GM12873 (cell line): ENCODE measurements around the gene BARX2.

Experiments
- TF ChIP-seq, protein P1 (sequence below): IDR thresholded peaks from 2 replicates; pipeline ENCODE4 v1.5.1; 2012; ENCODE audit warnings: low read depth, mild to moderate bottlenecking, moderate library complexity, low read length, control low read depth; ENCODE audit not compliant: insufficient read depth; ENCODE audit errors: missing control alignments

The BARX2 gene

DNA sequence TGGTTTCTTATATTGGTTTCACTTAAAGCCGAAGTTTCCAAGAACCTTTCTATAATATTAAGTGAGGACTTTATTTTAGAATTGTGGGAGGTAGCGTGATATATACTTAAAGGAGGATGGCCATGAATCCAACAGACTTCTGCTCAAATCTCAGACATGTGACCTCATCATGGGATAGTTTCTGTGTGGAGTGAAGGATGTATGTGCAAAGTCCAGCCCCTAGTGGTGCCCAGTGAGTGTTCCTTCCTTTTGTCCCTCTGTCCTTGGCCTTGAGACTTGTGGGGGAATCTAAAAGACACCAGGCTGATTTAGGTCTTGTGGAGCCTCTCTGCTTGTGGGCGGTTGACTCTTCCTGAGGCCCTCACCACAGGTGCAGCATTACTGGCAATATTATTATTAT, 43.7 kb downstream of the BARX2 start:
- TF ChIP-seq, protein P1, sequence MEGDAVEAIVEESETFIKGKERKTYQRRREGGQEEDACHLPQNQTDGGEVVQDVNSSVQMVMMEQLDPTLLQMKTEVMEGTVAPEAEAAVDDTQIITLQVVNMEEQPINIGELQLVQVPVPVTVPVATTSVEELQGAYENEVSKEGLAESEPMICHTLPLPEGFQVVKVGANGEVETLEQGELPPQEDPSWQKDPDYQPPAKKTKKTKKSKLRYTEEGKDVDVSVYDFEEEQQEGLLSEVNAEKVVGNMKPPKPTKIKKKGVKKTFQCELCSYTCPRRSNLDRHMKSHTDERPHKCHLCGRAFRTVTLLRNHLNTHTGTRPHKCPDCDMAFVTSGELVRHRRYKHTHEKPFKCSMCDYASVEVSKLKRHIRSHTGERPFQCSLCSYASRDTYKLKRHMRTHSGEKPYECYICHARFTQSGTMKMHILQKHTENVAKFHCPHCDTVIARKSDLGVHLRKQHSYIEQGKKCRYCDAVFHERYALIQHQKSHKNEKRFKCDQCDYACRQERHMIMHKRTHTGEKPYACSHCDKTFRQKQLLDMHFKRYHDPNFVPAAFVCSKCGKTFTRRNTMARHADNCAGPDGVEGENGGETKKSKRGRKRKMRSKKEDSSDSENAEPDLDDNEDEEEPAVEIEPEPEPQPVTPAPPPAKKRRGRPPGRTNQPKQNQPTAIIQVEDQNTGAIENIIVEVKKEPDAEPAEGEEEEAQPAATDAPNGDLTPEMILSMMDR: no peak

DNA sequence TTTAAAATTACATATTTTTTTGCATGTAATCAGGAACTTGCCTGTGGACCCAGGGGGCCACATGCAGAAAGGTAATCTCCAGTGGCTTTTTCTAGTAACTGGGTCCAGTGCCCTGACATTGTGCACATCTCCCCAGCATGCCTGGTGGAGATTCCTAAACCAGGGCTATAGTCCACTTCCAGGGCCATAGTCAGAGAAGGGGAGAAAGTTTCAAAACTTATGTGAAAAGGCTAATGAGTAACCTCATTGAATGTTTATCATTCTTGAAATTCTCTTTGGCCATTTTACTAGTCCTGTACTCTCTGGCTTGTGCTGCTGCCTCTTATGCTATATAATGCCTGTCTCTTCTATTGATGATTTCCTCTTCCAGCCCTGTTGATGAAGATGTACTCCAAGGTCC, 47.8 kb downstream of the BARX2 start:
- TF ChIP-seq, protein P1: no peak

DNA sequence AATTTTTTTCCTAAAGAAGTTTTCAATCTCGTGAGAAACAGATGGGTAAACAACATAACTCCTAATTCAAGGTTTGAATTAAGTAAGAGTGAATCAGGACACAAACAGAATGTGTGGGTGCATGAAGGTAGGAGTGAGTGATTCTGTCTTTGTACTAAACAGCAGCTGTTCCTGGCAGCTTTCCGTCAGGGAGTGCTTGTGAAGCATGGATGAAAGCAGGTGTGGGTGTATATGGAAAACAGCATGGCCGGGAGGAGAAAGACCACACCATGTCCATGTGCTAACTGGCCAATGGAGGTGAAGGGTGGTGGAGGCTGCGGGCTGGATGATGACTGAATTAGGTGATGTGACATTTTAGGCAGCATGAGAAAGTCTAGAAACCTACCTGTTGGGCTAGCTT, 49.6 kb downstream of the BARX2 start:
- TF ChIP-seq, protein P1: no peak

DNA sequence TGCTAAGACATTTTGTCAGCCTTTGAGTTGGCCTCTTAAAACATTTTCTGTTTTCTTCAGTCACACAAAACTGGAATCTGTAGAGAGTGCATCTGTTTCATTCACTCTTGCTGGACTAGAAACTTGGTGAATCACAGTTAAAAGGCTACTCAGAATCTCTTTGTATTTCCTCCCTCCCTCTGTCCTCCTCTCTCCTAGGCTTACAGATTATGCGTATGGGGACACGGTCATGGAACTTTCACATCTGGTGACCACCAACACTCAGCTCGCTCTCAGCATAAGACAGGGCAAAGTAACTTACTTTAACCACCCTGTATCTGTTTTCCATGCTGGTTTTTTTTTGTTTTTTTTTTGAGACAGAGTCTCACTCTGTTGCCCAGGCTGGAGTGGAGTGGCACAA, 50.4 kb downstream of the BARX2 start:
- TF ChIP-seq, protein P1: no peak

DNA sequence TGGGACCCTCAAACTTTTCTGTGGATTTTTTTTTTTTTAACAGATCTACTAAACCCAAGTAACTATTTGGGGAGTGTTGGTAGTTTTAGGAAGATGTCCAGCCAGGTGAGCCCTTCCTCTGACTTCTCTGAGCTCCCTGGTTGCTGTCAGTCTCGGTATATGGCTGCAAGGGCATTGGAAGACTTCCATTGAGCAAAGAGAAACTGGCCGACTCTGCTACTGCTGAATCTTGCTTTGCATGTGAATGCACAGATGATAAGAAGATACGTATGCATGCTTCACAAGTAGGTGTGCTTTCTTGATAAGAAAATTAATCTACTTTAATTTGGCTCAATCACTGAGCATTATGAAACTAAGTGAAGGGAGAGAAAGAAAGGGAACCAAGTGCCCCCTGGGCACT, 51.1 kb downstream of the BARX2 start:
- TF ChIP-seq, protein P1: no peak

DNA sequence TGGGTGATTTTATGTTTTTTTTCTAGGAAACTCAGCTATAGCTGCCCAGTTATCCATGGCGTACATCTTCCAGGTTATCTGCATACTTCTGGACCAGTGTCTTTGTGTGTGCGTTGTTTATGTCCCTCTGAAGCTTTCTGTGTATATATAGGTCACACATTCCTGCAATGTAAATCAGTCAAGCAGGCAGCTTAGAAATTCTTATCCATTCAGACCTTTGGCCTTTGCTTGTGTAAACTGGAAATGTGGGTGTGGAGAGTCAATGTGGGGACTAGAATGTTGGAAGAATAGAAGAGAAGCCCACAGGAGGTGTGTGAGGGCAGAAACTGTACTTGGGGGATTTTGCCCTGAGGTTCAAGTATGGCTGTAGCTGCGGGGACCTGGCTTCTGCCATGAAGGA, 51.7 kb downstream of the BARX2 start:
- TF ChIP-seq, protein P1: no peak

DNA sequence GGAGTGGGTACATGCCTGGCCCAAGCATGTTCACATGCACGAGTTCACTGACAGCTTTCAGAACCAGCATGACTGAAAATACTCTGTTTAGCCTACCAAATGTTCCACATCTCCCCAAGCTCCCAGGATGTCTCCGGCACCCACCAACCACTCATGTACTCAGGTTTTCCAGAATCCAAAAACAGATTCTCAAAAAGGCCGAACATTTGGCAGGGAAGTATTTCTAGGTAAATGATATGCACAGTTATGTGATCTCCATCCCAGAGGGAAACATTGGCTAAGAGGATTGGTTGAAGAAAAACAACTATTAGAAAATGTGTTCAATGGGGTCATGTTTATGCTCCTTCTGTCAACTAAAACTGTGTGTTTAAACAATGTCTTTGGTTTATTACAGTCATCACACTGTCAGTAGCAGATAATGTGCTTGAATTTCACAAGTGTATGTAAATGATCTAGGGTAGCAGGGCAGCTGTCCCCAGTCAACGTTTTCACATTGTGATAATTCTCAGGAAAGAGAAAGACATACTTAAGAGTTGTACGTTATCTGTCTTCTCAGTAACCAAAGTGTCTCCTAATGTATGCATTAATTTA, 52.3 kb downstream of the BARX2 start:
- TF ChIP-seq, protein P1: no peak

DNA sequence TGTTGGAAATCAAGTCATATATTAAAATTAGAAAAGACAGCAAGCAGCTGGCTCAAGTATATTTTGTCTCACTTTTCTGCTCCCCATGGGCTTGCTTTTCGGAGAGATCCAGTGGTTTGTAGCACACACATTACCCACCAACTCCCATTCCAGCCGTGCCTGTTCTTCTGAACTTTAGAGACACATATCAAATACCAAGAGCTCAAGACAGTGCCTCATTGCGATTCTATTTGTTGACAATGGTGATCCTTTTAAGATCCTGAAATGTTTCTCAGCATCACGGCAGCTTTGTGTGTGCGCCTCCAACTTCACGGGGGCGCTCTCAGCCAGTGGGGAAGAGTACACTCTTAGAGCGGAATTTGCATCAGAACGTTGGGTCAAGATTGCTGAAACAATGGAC, 52.9 kb downstream of the BARX2 start:
- TF ChIP-seq, protein P1: no peak
